SK-N-SH (cell line): ENCODE measurements around the gene ZNF177. TPM values are rescaled to one million over a fixed set of nuclear protein-coding genes. Genes with fewer than 3 reads are reported as not detected.

Experiments used
- CTCF ChIA-PET: fragments of 300-600, 350-600 bp; formaldehyde crosslinking; extraction: SDS; loops from one replicate; lab custom pipeline; 2021; lab: Yijun Ruan, JAX
- POLR2A ChIA-PET: fragments of 350-600 bp; sonication (Branson Sonifier 250); formaldehyde crosslinking; extraction: SDS; loops from one replicate; lab custom pipeline; 2020; ENCODE audit warnings: antibody characterized with exemption, inconsistent platforms; lab: Yijun Ruan, JAX
- DNase-seq: peaks from one replicate; pipeline ENCODE4 v3.0.0; 2012
- H2AFZ ChIP-seq: fragments of 200-600 bp; sonication (generic); 2 replicates; pipeline ENCODE4 v1.8.1; 2016; ENCODE audit warnings: antibody characterized with exemption, mild to moderate bottlenecking, low read depth
- H3F3A ChIP-seq: fragments of 200-600 bp; sonication (generic); replicated peaks from 2 replicates; pipeline ENCODE3; 2016; ENCODE audit warnings: antibody characterized with exemption, mild to moderate bottlenecking; ENCODE audit not compliant: insufficient read depth
- H3K27ac ChIP-seq, 2 experiments: fragments of 200-500 bp in 1 of 2; fragments of 200-600 bp in 1 of 2; sonication (Bioruptor generic) in 1 of 2; sonication (generic), shearing (Covaris generic) in 1 of 2; 2 replicates each; pipeline versions ENCODE4 v1.5.1 to v1.6.1; 2014 to 2016; ENCODE audit warnings: low read depth in 2 of 2, inconsistent platforms in 1 of 2, low read length in 1 of 2, mild to moderate bottlenecking in 1 of 2, mixed read lengths in 1 of 2
- H3K27me3 ChIP-seq: fragments of 200-600 bp; sonication (generic), shearing (Covaris generic); 2 replicates; pipeline ENCODE4 v1.6.1; 2016; ENCODE audit warnings: mixed run types; ENCODE audit not compliant: insufficient read depth
- H3K36me3 ChIP-seq, 2 experiments: fragments of 200-500 bp in 1 of 2; fragments of 200-600 bp in 1 of 2; sonication (Bioruptor generic) in 1 of 2; sonication (generic) in 1 of 2; replicated peaks in 1 of 2; 2 replicates each; pipeline versions ENCODE3 to v1.5.1; 2014 to 2016; ENCODE audit warnings: low read length in 1 of 2, mild to moderate bottlenecking in 1 of 2; ENCODE audit not compliant: insufficient read depth in 2 of 2, control insufficient read depth in 1 of 2
- H3K4me1 ChIP-seq, 2 experiments: fragments of 200-500 bp in 1 of 2; fragments of 200-600 bp in 1 of 2; sonication (Bioruptor generic) in 1 of 2; sonication (generic), shearing (Covaris generic) in 1 of 2; 2 replicates each; pipeline versions ENCODE4 v1.5.1 to v1.6.1; 2014 to 2016; ENCODE audit warnings: low read depth in 1 of 2, low read length in 1 of 2, mixed run types in 1 of 2; ENCODE audit not compliant: insufficient read depth in 2 of 2, control insufficient read depth in 1 of 2
- H3K4me2 ChIP-seq: fragments of 200-600 bp; sonication (generic), shearing (Covaris generic); 2 replicates; pipeline ENCODE4 v1.6.1; 2017; ENCODE audit warnings: mixed run types
- H3K4me3 ChIP-seq, 2 experiments: fragments of 200-500 bp in 1 of 2; fragments of 200-600 bp in 1 of 2; sonication (Bioruptor generic) in 1 of 2; sonication (generic), shearing (Covaris generic) in 1 of 2; 2 replicates each; pipeline versions ENCODE4 v1.5.1 to v1.8.1; 2014 to 2016; ENCODE audit warnings: low read depth in 2 of 2, inconsistent platforms in 1 of 2, low read length in 1 of 2, mild to moderate bottlenecking in 1 of 2, mixed read lengths in 1 of 2, moderate library complexity in 1 of 2
- H3K79me2 ChIP-seq: fragments of 200-600 bp; sonication (generic); 2 replicates; pipeline ENCODE4 v1.8.1; 2017; ENCODE audit warnings: mild to moderate bottlenecking; ENCODE audit not compliant: insufficient read depth
- H3K9ac ChIP-seq: fragments of 200-600 bp; sonication (generic); 2 replicates; pipeline ENCODE4 v1.6.1; 2017; ENCODE audit warnings: mixed run types
- H3K9me2 ChIP-seq: fragments of 200-600 bp; sonication (generic); 2 replicates; pipeline ENCODE4 v1.6.1; 2017; ENCODE audit warnings: mixed run types
- H3K9me3 ChIP-seq: fragments of 200-600 bp; sonication (generic); 2 replicates; pipeline ENCODE4 v1.6.1; 2017; ENCODE audit warnings: mixed run types, mild to moderate bottlenecking, moderate library complexity
- H4K20me1 ChIP-seq: fragments of 200-600 bp; sonication (generic); 2 replicates; pipeline ENCODE4 v1.6.1; 2017; ENCODE audit warnings: mild to moderate bottlenecking, mixed run types; ENCODE audit not compliant: insufficient read depth
- CTCF ChIP-seq: fragments of 200-600 bp; sonication (generic); IDR thresholded peaks from 2 replicates; pipeline ENCODE4 v1.6.1; 2017; ENCODE audit warnings: antibody characterized with exemption, mild to moderate bottlenecking, moderate library complexity
- EP300 ChIP-seq, 2 experiments: IDR thresholded peaks; 2 replicates each; pipeline versions ENCODE4 v1.4.0 to v1.6.1; 2012; ENCODE audit warnings: borderline replicate concordance in 1 of 2, low read depth in 1 of 2, low read length in 1 of 2
- EZH2phosphoT487 ChIP-seq: fragments of 200-600 bp; sonication (generic); IDR thresholded peaks from 2 replicates; pipeline ENCODE4 v1.6.1; 2017; ENCODE audit warnings: low read depth, mixed run types, mild to moderate bottlenecking, antibody characterized with exemption, moderate library complexity, borderline replicate concordance
- FOSL2 ChIP-seq: IDR thresholded peaks from 2 replicates; pipeline ENCODE4 v1.4.0; 2012; ENCODE audit warnings: low read depth, mild to moderate bottlenecking, moderate library complexity, borderline replicate concordance
- GATA2 ChIP-seq: sonication (generic); formaldehyde crosslinking; IDR thresholded peaks from 2 replicates; pipeline ENCODE4 v1.5.0; 2020; ENCODE audit warnings: mild to moderate bottlenecking, missing genetic modification reagents
- MXI1 ChIP-seq: IDR thresholded peaks from 2 replicates; pipeline ENCODE4 v1.6.1; 2012; ENCODE audit warnings: mild to moderate bottlenecking, low read depth, low read length, improper control_type of control experiment
- NFIC ChIP-seq: IDR thresholded peaks from 2 replicates; pipeline ENCODE4 v1.4.0; 2012; ENCODE audit warnings: borderline replicate concordance
- NRF1 ChIP-seq: IDR thresholded peaks from 2 replicates; pipeline ENCODE4 v1.6.1; 2012; ENCODE audit warnings: low read depth, mild to moderate bottlenecking, low read length
- PBX3 ChIP-seq: IDR thresholded peaks from 2 replicates; pipeline ENCODE4; 2012
- RFX5 ChIP-seq: IDR thresholded peaks from 2 replicates; pipeline ENCODE4 v1.6.1; 2012; ENCODE audit warnings: mild to moderate bottlenecking, improper control_type of control experiment, low read length
- SIN3A ChIP-seq: IDR thresholded peaks from 2 replicates; pipeline ENCODE4 v1.6.1; 2012; ENCODE audit warnings: low read depth, mild to moderate bottlenecking, low read length, moderate library complexity, borderline replicate concordance
- TAF1 ChIP-seq: IDR thresholded peaks from 2 replicates; pipeline ENCODE4 v1.6.1; 2012; ENCODE audit warnings: low read depth, mild to moderate bottlenecking, low read length, moderate library complexity, borderline replicate concordance
- TCF12 ChIP-seq: IDR thresholded peaks from 2 replicates; pipeline ENCODE4 v1.4.0; 2012
- TEAD4 ChIP-seq: IDR thresholded peaks from 2 replicates; pipeline ENCODE4 v1.4.0; 2012; ENCODE audit warnings: mild to moderate bottlenecking, borderline replicate concordance; ENCODE audit not compliant: insufficient read depth
- USF1 ChIP-seq: IDR thresholded peaks from 2 replicates; pipeline ENCODE4 v1.4.0; 2012; ENCODE audit warnings: low read depth, borderline replicate concordance
- USF2 ChIP-seq: fragments of 150-350 bp; IDR thresholded peaks from 2 replicates; pipeline ENCODE4 v1.6.1; 2017; ENCODE audit warnings: antibody characterized with exemption, low read length, low read depth, borderline replicate concordance
- YY1 ChIP-seq: IDR thresholded peaks from 2 replicates; pipeline ENCODE4 v1.4.0; 2012; ENCODE audit warnings: low read depth, mild to moderate bottlenecking
- ZBTB33 ChIP-seq: IDR thresholded peaks from 2 replicates; pipeline ENCODE4 v1.4.0; 2012; ENCODE audit warnings: low read depth, borderline replicate concordance
- WGBS: methylation state at CpG from one replicate; pipeline ENCODE4 v1.1.6; 2017; ENCODE audit warnings: low lambda C conversion rate; 5-methylcytosine and 5-hydroxymethylcytosine counted together
- polyA plus RNA-seq, 3 experiments: library from polyadenylated mRNA; depleted of rRNA; stranded (reverse); fragments of >200 nt; gene quantifications; 2 replicates each; pipeline ENCODE4 v1.2.3, GENCODE V29; 2012

Gene ZNF177
- polyA plus RNA-seq, 1 of the 3 experiments (the other 2 are of a cell fraction), result 2.6 TPM

- WGBS, result 13% methylated on average over 9 of the region's 9 CpGs
Measured at GRCh38 chr19:9323557-9323918, 39.3 kb upstream of the ZNF177 start.

GRCh38 chr19:9323919-9324583 is 38.8 kb upstream of the ZNF177 start, which contains the start of gene ZNF559:
Gene ZNF559, plus strand, starts transcription at chr19:9324179. Its CDS starts 14,371 bp downstream, at chr19:9338550.
- H3K9me3 ChIP-seq, result peaks cover 17% of the 10 kb centered on the region
- no peaks in the 10 kb centered on the region for H4K20me1 ChIP-seq
- H3K4me3 ChIP-seq, result peak within 1 kb of the TSS; percentile 71 to 80
- WGBS, result 0% methylated on average over 7 of the region's 48 CpGs
- no peaks in the 10 kb centered on the region for H3K9me2 ChIP-seq
- peak; percentile 99 for DNase-seq
- H3K9ac ChIP-seq, result peak within 1 kb of the TSS; percentile 76
- H3F3A ChIP-seq, result peaks cover 16% of the 10 kb centered on the region
- ChIA-PET CTCF (interaction anchor here (0.6 to 1.2 kb wide), 5 partner anchors 9 to 19 kb away, joined by 3 to 6 read pairs (median 3); partner anchors contain the start of gene ZNF699), POLR2A (interaction anchor here (0.7 to 0.9 kb wide), 2 partner anchors 15 to 50 kb away, joined by 3 to 5 read pairs; partner anchors contain the start of gene ZNF699)
- H3K79me2 ChIP-seq, result peaks cover 30% of the 10 kb centered on the region
- peak within 1 kb of the TSS; percentile 71 to 89 for H3K27ac ChIP-seq
- H3K27me3 ChIP-seq, result no peaks in the 10 kb centered on the region
- peak within 1 kb of the TSS; percentile 97 for H2AFZ ChIP-seq
- peaks cover 3 to 41% of the 10 kb centered on the region in 2 experiments for H3K36me3 ChIP-seq
- H3K4me1 ChIP-seq, result peaks cover 0 to 4% of the 10 kb centered on the region in 2 experiments; a peak in 1 of 4 replicates
- H3K4me2 ChIP-seq, result peak within 1 kb of the TSS; percentile 72
- TF ChIP-seq SIN3A, result no peak; the same call in 1 of the 2 replicates
- TF ChIP-seq YY1, result peak; percentile 74; the same call in 1 of the 2 replicates
- peak; percentile 61 for TF ChIP-seq MXI1
- TF ChIP-seq CTCF, result peak; percentile 54
- no peak for TF ChIP-seq RFX5
- TF ChIP-seq FOSL2, result no peak
- TF ChIP-seq USF1, result no peak
- no peak for TF ChIP-seq EP300 (IDR thresholded peaks at IDR 0.05; ENCODE audit: borderline replicate concordance in 1 of 2, low read depth in 1 of 2, low read length in 1 of 2)
- no peak for TF ChIP-seq NFIC
- peak; percentile 93 for TF ChIP-seq NRF1
- TF ChIP-seq GATA2 (CRISPR knock-in tag), result no peak
- no peak for TF ChIP-seq TEAD4
- TF ChIP-seq ZBTB33, result peak; percentile 94
- peak; percentile 55; the same call in 1 of the 2 replicates for TF ChIP-seq TAF1
- no peak for TF ChIP-seq PBX3
- TF ChIP-seq TCF12, result no peak
- TF ChIP-seq USF2, result no peak
- no peak for TF ChIP-seq EZH2phosphoT487

More at GRCh38 chr19:9323557-9323918, 39.3 kb upstream of the ZNF177 start:
- CTCF ChIA-PET, result interaction anchor here (1.0 to 1.3 kb wide), 5 partner anchors 9 to 20 kb away, joined by 3 to 6 read pairs (median 3); partner anchors contain the start of gene ZNF699
- H3K9ac ChIP-seq, result peak overlapping the region; percentile 76; the same call in 1 of the 2 replicates
- H3K9me2 ChIP-seq, result no peaks in the 10 kb centered on the region
- peak overlapping the region; percentile 72 for H3K4me2 ChIP-seq
- no peaks in the 10 kb centered on the region for H4K20me1 ChIP-seq
- peaks cover 16% of the 10 kb centered on the region for H3F3A ChIP-seq
- peaks cover 0 to 4% of the 10 kb centered on the region in 2 experiments; a peak in 1 of 4 replicates for H3K4me1 ChIP-seq
- no peaks in the 10 kb centered on the region for H3K27me3 ChIP-seq
- TF ChIP-seq RFX5 (peak; percentile 77), FOSL2 (no peak)
- TF ChIP-seq, all 33 proteins: peak for 1
- POLR2A ChIA-PET, result interaction anchor here (0.7 to 0.9 kb wide), 2 partner anchors 14 to 49 kb away, joined by 3 to 5 read pairs; partner anchors contain the start of gene ZNF699
- Histone ChIP-seq H3K9me3 (peaks cover 12% of the 10 kb centered on the region), H3K27ac (peak overlapping the region; percentile 71 to 89), H2AFZ (peak overlapping the region; percentile 97), H3K79me2 (peaks cover 26% of the 10 kb centered on the region), H3K36me3 (peaks cover 3 to 35% of the 10 kb centered on the region in 2 experiments), H3K4me3 (peak overlapping the region; percentile 71 to 80)
- DNase-seq, result peak; percentile 66
